SH-SY5Y (cell line): ENCODE results near the gene DNAI4.

ENCODE experiments used
- GATA2 ChIP-seq: IDR thresholded peaks from 2 replicates; pipeline ENCODE4 v1.6.1; 2011; ENCODE audit warnings: mild to moderate bottlenecking, low read depth, low read length
- GATA3 ChIP-seq: IDR thresholded peaks from 2 replicates; pipeline ENCODE4 v1.6.1; 2011; ENCODE audit warnings: low read depth, mild to moderate bottlenecking, low read length, moderate library complexity

DNA sequence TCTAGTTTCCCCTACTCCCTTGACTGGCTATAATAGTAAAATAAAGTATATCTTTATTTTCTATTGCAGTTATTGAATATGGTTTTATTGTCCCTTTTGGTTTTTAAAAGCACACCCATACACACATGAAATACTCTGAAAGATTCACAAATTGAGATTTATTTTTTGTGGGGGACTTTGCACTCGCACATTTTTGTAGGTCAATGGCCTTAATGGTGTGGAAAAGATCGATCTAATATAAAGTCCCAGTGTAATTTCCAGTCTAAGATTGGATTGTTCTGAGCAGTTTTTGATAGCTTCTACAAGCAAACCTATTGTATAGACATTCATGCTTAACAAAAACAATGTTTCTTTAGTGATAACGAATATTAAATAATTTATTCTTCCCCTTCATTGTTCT lies 64.1 kb downstream of the DNAI4 start:
- no peak for TF ChIP-seq GATA2
- no peak for TF ChIP-seq GATA3
